HUDEP-2 (cell line): ENCODE data around the gene CFDP1.

Experiments
- DNase-seq, 76 experiments: peaks; one replicate each; lab custom pipeline; 2025; ENCODE audit not compliant: unreplicated experiment in 76 of 76; lab: John Stamatoyannopoulos, UW

CFDP1 gene

DNA sequence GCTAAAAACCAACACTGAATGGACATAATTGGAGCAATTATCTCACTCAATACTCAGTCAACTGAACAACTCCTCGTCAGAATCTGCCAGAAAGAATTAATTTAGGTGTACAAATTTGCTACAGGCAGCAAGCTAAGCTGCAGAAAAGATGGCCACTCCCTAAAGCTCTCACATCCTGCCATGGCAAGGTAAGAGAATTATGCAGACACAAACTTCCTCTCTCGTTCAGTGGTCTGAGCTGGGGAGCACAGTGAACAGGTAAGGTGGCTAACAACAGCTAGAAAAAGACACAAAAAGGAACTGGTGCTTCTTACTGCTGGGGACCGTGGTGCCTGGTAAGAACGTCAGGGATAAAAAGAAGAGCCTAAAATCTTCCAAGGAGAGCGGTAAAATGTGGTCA, 107.0 kb downstream of the CFDP1 start:
- DNase-seq: no peak

DNA sequence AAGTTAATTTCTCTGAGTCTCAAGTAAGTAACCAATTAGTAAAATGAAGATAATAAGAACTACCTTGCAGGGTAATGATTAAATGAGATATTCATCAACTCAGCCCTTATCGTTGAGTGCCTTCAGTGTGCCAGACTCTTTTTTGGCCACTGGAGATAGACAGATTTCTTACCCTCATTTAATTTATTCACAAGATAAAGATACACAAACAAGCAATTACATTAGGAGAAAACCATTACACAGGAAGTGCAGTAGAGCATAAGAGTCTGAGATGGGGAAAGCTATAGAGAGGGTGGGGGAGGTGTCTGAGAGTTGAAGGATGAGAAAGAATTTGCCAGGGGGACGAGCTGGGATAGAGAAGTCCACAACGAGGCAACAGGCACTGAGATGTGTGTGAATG, 109.4 kb downstream of the CFDP1 start:
- peak in 23 of 76 experiments; percentile 11 to 65 (median 31) for DNase-seq

DNA sequence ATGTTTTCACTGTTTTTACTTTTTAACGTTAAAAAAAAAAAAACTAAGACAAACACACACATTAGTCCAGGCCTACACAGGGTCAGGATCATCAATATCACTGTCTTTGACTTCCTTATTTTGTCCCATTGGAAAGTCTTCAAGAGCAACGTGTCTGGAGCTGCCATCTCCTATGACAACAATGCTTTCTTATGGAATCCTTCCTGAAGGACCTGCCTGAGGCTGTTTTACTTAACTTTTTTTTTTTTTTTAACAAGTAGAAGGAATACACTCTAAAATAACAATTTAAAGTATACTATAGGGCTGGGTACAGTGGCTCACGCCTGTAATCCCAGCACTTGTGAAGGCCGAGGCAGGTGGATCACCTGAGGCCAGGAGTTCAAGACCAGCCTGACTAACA, 110.1 kb downstream of the CFDP1 start:
- DNase-seq: no peak

DNA sequence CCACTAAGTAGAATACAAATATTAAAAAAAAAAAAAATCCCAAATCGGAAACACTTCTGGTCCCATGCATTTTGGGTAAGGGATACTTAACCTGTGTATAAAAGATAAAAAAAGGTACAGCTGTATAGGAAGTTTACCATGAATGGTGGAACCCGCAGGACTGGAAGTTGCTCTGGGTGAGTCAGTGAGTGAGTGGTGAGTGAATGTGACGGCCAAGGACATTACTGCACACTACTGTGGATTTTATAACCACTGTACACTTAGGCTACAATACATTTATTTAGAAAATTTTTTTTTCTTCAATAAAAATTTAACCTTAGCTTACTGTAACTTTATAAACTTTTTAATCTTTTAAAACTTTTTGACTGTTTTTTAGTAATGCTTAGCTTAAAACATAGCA, 110.6 kb downstream of the CFDP1 start:
- peak in 1 of 76 experiments; percentile 9 for DNase-seq

DNA sequence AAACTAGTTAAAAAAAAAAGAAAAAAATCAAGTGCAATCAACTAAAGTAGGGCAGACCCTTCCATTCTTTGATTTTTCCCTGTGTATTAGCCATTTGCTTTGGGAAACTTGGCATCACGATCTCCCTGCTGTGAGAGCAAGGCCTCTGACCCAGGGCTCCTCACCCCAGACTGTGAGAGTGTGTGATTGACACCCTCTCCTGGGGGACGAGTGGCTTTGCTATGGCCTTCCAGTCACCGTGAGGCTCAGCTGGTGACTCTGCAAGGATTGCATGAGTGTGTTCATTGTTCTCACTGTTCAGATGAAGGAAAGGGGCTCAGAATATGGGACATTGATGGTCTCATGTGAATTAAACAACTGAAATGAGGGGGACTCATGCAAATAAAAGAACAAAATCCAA, 112.9 kb downstream of the CFDP1 start:
- DNase-seq: peak in 4 of 76 experiments; percentile 6 to 37 (median 18)

DNA sequence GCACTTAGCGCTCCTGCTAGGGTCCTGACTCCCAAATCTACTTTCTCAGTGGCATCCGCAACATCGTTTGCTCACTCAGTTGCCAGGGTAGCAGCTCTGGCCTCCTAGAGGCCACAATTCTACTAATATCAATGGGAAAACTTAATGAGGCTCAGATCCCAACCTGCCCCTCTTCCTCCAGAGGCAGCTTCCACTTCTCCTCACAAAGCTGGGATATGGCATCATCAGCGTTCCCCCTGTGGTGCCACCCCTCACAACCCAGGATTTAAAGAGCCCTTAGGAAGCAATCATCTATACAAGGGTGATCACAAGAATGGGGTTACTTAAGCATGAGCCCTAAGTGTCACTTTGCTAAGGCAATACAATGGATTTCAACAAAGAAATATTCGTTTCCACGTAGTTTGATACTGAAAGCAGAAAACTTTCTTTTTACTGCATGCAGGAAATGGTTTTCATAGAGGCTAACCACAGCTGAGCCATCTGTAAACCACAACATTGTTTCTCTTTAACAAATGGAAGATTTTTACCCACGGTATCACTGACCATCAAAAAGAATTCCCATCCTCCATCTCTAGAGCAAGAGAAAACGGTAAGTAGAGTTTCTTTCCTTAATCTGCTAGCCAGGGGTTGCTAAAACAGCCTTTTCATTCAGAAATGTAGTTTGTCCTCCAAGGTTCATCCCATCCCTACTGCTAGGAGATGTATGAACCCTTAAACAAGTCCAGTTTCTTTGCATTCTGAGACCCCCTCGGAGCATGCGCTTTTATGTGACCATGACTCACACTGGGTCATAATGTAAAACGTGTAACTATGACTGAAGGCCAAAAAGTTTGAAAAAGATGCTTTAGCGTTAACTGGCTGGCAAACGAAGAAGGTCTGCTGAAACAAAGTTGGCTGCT, 113.5 kb downstream of the CFDP1 start:
- no peak for DNase-seq

DNA sequence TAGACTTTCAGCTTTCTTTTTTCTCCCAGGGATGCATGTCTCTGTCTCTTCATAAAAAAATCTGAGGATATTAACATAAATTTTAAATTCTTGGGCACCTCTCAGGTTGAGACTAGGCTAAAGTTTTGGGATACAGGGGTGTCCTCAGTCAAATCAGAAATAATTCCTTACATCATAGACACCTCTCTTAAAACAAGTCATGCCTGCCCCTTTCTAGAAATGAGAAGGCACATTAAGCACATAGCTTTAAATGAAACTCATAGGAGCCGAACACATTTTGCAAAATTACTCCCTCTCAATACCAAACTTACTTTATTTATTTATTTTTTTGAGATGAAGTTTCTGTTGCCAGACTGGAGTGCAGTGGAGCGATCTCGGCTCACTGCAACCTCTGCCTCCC, 114.6 kb downstream of the CFDP1 start:
- no peak for DNase-seq

DNA sequence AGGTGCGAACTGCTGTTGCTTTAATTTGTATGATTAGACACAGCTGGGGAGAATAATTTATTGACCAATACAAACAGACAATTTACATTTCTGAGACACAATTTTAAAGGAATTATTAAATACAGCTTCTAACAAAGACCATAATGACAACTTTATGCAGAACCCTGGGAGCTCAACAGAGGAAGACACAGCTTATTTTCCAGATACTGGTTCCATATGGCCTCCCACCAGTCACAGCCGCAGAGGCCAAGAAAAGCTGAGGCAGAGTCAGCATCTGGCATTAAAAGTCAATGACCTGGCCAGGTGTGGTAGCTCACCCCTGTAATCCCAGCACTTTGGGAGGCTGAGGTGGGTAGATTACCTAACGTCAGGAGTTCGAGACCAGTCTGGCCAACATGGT, 115.8 kb downstream of the CFDP1 start:
- no peak for DNase-seq

DNA sequence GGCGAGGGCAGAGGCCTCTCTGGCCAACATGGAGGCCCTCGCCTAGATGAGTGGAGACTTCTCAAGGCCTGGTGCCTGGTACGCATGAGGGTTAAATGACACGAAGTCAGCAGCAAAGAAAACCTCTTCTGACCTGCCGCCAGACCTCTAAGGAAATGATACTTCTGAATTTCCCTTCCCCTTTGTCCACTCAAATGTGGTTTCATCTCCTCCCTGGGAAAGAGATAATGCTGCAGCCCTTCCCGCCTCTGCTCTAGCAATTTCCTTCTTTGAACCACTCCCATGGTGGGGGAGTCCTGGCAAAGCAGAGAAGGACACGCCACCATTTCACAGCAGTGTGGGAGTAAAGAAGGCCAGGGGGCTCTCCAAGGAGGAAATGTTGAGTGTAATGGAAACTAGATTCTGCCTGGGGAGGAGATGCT, 116.2 kb downstream of the CFDP1 start:
- peak in 16 of 76 experiments; percentile 6 to 32 (median 18) for DNase-seq

DNA sequence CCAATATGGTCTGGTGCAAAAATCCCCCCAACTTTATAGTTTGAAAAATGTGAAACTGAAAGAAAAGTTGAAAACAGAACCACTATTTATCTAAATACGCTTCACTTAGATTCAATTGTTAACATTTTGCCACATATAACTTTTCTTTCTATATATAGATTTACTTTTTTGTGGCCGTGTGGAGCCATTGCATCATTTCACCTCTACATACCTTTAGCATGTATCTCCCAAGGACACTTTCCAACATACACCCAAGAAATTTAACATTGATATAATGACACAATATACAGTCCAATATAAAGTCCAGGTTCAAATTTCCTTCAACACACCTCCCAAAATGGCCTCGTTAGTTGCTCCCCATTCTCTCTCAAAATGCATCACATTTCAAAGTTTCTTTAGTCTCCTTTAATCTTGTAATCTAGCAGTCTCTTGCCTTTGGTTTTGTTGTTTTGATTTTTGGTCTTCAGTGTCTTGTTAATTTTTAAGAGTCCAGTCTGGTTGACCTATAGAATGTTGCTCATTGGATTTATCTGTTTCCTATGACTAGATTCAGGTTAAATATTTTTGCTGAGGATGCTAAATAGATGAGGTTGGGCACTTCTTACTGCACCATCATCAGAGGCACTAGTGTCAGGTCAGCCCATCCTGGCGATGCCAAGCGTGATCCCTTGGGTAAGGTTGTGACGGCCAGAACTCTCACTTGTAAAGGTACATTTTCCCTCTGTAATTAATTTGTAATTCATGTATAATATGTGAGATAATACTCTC, 117.6 kb downstream of the CFDP1 start:
- DNase-seq: no peak

DNA sequence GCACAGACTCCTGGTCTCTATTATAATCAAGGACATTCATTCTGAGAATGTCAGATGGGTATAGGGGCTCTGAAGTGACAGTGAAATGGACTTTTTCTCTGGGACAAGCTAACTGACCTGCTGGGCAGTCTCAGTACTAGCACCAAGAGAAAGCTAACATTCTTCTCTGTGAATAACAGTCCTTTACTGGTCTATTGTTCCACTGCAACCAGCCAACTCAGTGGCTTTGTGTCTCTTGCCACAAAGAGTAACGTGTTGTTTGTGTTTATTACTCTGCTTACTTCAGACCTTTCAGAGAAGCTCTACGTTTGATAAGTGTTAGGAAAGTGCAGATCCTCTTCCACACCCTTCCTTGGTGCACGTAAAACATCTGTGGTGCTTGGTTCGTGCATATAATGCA, 120.4 kb downstream of the CFDP1 start:
- no peak for DNase-seq

DNA sequence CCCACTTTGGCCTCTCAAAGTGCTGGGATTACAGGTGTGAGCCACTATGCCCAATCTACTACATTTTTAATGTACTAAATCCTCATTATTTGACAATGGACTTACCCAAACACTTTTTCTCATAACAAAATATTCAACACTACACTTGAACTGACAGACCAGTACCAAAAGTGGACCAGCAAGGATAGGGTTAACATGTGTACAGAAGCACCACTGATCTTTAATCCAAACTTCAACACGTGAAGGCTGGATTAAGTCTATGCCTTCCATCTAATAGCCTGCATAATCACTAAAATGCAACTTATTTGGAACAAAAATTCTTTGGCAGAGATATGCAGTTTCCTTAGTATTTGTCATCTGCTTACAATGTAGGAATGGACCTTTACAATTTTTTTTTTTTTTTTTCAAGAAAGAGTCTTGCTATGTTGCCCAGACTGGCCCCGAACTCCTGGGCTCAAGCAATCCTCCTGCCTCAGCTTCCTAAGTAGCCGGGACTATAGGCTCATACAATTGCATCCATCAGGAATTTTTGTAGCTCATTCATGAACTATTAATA, 121.8 kb downstream of the CFDP1 start:
- DNase-seq: no peak

DNA sequence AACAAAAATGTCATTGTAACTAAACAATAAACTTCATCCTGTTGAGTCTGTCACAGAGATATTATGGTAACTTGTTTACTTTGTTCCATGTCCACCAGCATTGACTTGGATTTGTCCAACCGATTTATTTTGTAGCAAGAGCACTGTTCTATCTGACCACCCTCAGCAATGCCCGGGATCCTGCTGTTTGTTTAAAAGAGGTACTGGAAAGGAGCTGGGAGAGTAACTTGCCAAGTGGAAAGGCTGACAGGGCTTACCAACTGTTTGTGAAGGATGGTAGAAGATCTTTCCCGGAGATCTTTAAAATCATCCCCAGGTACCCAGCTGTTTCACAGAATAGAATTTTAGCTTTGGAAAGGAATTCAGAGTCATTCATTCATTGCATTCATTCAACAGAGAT, 122.8 kb downstream of the CFDP1 start:
- DNase-seq: no peak

DNA sequence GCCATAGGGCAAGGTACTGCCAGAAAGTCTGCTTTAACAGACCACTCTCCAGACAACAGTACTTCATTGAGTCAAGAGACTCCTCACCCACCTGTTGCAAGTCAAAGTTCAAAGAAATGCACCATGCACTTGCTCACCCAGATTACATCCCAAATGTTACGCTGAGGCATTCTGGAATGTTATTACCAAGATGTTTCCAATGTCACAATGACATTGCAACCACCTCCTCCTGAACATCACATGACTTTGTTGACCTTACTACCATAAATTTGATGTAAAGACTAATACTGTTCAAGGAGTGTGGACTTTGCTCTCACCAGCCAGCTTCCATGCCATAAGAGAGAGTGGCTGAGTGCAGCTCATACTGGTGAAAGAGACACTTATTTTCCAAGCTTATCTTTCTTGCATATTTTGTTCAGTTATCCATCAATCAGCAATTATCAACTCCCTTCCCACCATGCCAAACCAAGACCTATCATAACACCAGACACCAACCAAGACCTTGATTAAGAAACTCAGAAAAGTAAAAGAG, 123.3 kb downstream of the CFDP1 start:
- DNase-seq: peak in 13 of 76 experiments; percentile 7 to 52 (median 31)

DNA sequence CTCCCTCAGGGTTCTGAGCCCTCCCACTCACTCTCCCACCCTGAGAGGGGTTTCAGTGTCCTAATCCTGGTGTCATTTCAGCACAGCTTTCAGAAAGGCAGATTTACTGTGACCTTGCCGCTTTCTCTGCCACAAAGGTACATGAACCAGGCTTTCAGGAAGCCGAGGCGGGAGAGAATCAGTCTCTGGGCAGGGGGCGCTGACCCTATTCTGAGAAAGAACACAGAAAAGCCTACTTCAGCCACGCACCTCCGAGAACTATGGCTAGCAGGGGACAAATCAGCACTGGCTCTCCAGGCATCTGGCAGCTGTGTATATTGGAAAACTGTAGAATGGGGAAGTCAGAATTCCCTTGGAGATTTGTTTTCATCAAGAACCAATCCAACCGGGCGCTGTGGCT, 124.1 kb downstream of the CFDP1 start:
- no peak for DNase-seq

DNA sequence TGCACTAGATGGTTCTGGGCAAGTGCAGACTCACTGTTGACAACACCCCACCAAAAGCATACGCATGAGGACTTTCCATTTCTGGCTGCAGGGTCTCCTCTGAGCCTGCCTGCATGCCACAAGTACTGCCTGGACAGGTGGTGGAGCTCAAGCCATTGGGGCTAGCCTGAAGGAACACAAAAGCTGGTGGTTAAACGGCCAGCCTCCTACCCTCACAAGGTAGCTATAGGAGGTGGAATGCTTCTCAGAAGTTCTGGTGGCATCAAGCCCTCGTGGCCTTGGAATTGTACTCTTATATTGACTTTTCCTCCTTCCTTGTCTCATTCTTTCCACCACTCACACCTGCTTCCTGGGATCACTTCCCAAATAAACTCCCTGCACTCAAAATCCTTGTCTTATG, 125.3 kb downstream of the CFDP1 start:
- peak in 1 of 76 experiments; percentile 16 for DNase-seq

DNA sequence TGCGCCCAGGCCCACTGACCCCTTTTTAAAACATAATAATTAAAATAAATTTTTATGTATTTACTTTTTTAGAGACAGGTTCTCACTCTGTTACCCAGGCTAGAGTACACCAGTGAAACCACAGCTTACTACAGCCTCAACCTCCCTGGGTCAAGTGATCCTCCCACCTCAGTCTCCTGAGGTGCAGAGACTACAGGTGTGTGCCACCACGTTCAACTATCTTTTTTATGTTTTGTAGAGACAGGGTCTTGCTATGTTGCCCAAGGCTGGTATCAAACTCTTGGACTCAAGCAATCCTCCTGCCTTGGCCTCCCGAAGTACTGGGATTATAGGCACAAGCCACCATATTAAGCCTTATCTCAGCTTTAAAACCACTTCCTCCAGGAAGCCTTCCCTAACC, 125.8 kb downstream of the CFDP1 start:
- DNase-seq: no peak

DNA sequence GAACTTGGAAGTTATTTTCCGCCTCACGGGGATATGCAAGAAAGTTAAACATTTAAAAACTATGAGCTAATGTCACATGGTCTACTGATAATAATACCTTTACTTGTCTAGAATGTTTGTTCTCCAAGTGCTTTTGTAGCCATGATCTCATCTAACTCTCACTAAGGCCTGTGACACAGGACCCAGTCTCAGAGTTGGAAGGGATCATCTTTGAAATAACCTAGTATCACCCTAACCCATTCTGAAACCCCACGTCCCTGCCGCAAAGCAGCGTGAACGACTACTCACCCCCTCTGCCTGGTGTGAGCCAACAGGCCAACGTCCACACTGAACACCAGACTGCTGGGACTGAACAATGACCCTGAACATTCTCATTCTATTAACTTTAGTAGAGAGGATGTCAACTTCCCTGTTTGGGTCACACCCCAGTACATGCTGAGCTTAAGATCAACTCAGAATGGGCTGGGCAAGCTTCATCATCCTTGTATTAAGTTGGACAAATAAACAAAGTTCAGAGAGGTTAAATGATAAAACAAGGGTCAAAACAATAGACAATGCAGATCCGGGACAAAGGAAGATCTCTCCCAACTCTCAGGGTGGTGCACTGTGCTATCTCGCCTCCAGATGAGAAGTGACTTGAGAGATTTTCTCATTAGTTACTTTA, 127.1 kb downstream of the CFDP1 start:
- peak in 4 of 76 experiments; percentile 16 to 33 (median 30) for DNase-seq

DNA sequence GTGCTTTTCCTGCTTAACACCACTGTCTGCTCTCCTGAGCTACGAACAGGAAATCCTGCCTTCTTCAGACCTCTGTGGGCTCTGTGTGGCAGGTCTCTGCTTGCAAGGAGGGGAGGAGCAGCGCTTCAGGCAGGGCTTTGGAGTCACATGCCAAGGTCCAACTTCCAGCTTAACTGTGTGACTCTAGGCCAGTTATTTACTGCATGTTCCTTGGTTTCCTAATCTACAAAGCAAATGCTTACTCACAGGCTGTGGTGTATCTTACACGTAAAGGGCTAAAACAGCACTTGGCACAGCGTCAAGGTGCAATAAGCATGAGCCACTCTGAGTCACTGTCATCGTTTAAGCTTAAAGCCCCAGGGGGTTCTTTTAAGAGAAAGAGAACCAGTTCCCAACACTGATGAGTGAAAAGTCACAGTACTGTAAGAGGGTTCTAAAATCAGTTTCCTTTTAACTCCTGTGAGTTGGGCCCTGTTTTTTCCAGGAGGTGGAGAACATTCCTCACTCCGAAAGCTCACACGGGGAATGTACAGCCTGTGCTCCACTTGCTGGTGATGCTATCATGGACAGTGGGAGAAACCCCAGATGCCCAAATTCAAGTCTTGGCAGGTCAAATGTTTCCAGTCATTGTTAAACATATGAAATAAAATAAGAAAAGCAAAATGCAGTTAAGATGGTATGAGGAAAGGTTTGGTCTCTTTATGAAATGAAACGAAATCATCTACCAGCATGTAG, 127.8 kb downstream of the CFDP1 start:
- DNase-seq: peak in 74 of 76 experiments; percentile 21 to 96 (median 81)
